HepG2 (cell line): ENCODE results near the gene FCN1. TPM values are rescaled to one million over a fixed set of nuclear protein-coding genes. Genes with fewer than 3 reads are reported as not detected.

Experiments used
- ATAC-seq: fragments of 200-7000 bp; cut with Tn5 transposase; 3 replicates; pipeline ENCODE4 v1.9.1; 2020; ENCODE audit warnings: mild to moderate bottlenecking, moderate library complexity
- BruUV-seq: library from RNA; stranded (reverse); fragments of 400-500 nt; replicated peaks from 2 replicates; lab custom pipeline; 2021; lab: Mats Ljungman, UMichigan
- CTCF ChIA-PET: fragments of 300-600 bp; formaldehyde crosslinking; extraction: SDS; loops from one replicate; lab custom pipeline; 2021; ENCODE audit warnings: low total read pairs, inconsistent platforms, low intra/inter-chr PET ratio; lab: Yijun Ruan, JAX
- POLR2A ChIA-PET: fragments of 350-600 bp; sonication (Branson Sonifier 250); formaldehyde crosslinking; loops from one replicate; lab custom pipeline; 2020; ENCODE audit warnings: antibody characterized with exemption, inconsistent platforms; lab: Yijun Ruan, JAX
- DNase-seq: peaks from one replicate; pipeline ENCODE4 v3.0.0-alpha.2; 2015; ENCODE audit warnings: low spot score
- FAIRE-seq: peaks from 3 replicates; lab custom pipeline; 2011; peaks lifted over from hg19 to GRCh38; lab: Jason Lieb, UNC
- H2AFZ ChIP-seq: one replicate; pipeline ENCODE4 v1.6.1; 2011; ENCODE audit warnings: low read length, inconsistent platforms
- H3K27ac ChIP-seq: fragments of 300-600 bp; 3 replicates; pipeline ENCODE4 v1.8.0; 2011; ENCODE audit warnings: mixed run types, mild to moderate bottlenecking, mixed read lengths, low read length, inconsistent platforms; ENCODE audit not compliant: insufficient read depth; ENCODE audit errors: extremely low read length
- H3K27me3 ChIP-seq, 2 experiments: fragments of 200-600 bp in 1 of 2; 2 replicates in 1 of 2; 3 replicates in 1 of 2; pipeline versions ENCODE4 v1.6.0 to v1.8.0; 2011; ENCODE audit warnings: low read length in 2 of 2, mild to moderate bottlenecking in 2 of 2, moderate library complexity in 2 of 2, inconsistent platforms in 1 of 2; ENCODE audit not compliant: insufficient read depth in 2 of 2, control insufficient read depth in 1 of 2
- H3K36me3 ChIP-seq, 2 experiments: fragments of 200-600 bp in 1 of 2; replicated peaks in 1 of 2; 2 replicates in 1 of 2; 3 replicates in 1 of 2; pipeline versions ENCODE4 v1.5.1 to v1.8.0; 2011; ENCODE audit warnings: low read length in 2 of 2, inconsistent platforms in 1 of 2; ENCODE audit not compliant: insufficient read depth in 2 of 2, control insufficient read depth in 1 of 2
- H3K4me1 ChIP-seq: 2 replicates; pipeline ENCODE4 v1.5.1; 2012; ENCODE audit warnings: low read length, inconsistent platforms; ENCODE audit not compliant: insufficient read depth
- H3K4me2 ChIP-seq: 2 replicates; pipeline ENCODE4 v1.6.0; 2011; ENCODE audit warnings: low read depth, low read length, inconsistent platforms
- H3K4me3 ChIP-seq, 3 experiments: fragments of 200-600 bp in 1 of 3; sonication (generic), shearing (Covaris generic) in 1 of 3; replicated peaks in 1 of 3; 2 replicates each; pipeline ENCODE4 v1.5.1; 2011 to 2016; ENCODE audit warnings: low read length in 3 of 3, inconsistent platforms in 2 of 3, low read depth in 2 of 3, mild to moderate bottlenecking in 2 of 3, control low read depth in 1 of 3, mixed read lengths in 1 of 3; ENCODE audit not compliant: insufficient read depth in 1 of 3
- H3K79me2 ChIP-seq: one replicate; pipeline ENCODE4 v1.6.1; 2011; ENCODE audit warnings: low read length, inconsistent platforms; ENCODE audit not compliant: insufficient read depth
- H3K9ac ChIP-seq: 2 replicates; pipeline ENCODE4 v1.6.0; 2011; ENCODE audit warnings: mild to moderate bottlenecking, low read depth, low read length, inconsistent platforms; ENCODE audit not compliant: insufficient read depth
- H3K9me3 ChIP-seq: 2 replicates; pipeline ENCODE4 v1.5.1; 2012; ENCODE audit warnings: mild to moderate bottlenecking, low read length
- H4K20me1 ChIP-seq: 2 replicates; pipeline ENCODE4 v1.6.0; 2011; ENCODE audit warnings: inconsistent platforms, mild to moderate bottlenecking, low read length, moderate library complexity; ENCODE audit not compliant: insufficient read depth
- RBM22 ChIP-seq: fragments of 200-400 bp; formaldehyde crosslinking; optimal IDR thresholded peaks from 2 replicates; pipeline ENCODE3; 2017; ENCODE audit warnings: mild to moderate bottlenecking, low read length, moderate library complexity
- TCF7L2 ChIP-seq: IDR thresholded peaks from 2 replicates; pipeline ENCODE4 v1.6.1; 2011; ENCODE audit warnings: mild to moderate bottlenecking, low read depth, low read length, moderate library complexity
- ZFP1 ChIP-seq: IDR thresholded peaks from 2 replicates; pipeline ENCODE4 v1.6.1; 2016
- ZFP90 ChIP-seq: sonication (generic); formaldehyde crosslinking; IDR thresholded peaks from 2 replicates; pipeline ENCODE4 v1.8.0; 2022; ENCODE audit warnings: missing genetic modification reagents, mild to moderate bottlenecking, inconsistent platforms, borderline replicate concordance
- ZNF225 ChIP-seq: sonication (generic); formaldehyde crosslinking; IDR thresholded peaks from 2 replicates; pipeline ENCODE4 v1.4.0; 2020; ENCODE audit warnings: mild to moderate bottlenecking, missing genetic modification reagents
- ZNF264 ChIP-seq: sonication (generic); formaldehyde crosslinking; IDR thresholded peaks from 2 replicates; pipeline ENCODE4 v1.4.0; 2020; ENCODE audit warnings: missing genetic modification reagents
- ZNF557 ChIP-seq: sonication (generic); formaldehyde crosslinking; IDR thresholded peaks from 2 replicates; pipeline ENCODE4 v1.4.0; 2020; ENCODE audit warnings: missing genetic modification reagents
- ZNF678 ChIP-seq: sonication (generic); formaldehyde crosslinking; IDR thresholded peaks from 2 replicates; pipeline ENCODE4 v1.4.0; 2020; ENCODE audit warnings: mild to moderate bottlenecking, missing genetic modification reagents
- WGBS: methylation state at CpG from one replicate; pipeline ENCODE4 v1.1.6; 2017; ENCODE audit warnings: low lambda C conversion rate; 5-methylcytosine and 5-hydroxymethylcytosine counted together
- in situ Hi-C: cut with HindIII; loops from 2 replicates; pipeline ENCODE4 v1.10.0; 2017; ENCODE audit warnings: low pct_unique_long_range_greater_than_20kb; ENCODE audit not compliant: extremely low pct_ligation_motif_present
- intact Hi-C: fragments of 100-400 bp; cut with micrococcal nuclease; formaldehyde crosslinking; loops from one replicate; pipeline ENCODE4 v1.10.0; 2022; ENCODE audit not compliant: unreplicated experiment
- polyA plus RNA-seq, 8 experiments: library from polyadenylated mRNA; depleted of rRNA in 3 of 8; stranded (reverse) in 7 of 8; unstranded in 1 of 8; fragments of >200 nt; fragmentation: Illumina TruSeq in 4 of 8; extraction: Trizol in 4 of 8; gene quantifications; 2 replicates each; pipeline versions ENCODE4 v1.2.1 to v1.2.3, GENCODE V29; 2011 to 2016; ENCODE audit warnings: low read depth in 4 of 8, missing spikeins in 1 of 8, mixed read lengths in 1 of 8; ENCODE audit not compliant: insufficient read depth in 1 of 8
- total RNA-seq, 5 experiments: library from RNA; depleted of rRNA; stranded (reverse); fragments of >200 nt; fragmentation: Illumina TruSeq; extraction: Trizol; gene quantifications; 2 replicates each; pipeline ENCODE4 v1.2.3, GENCODE V29; 2016; ENCODE audit warnings: low read depth in 1 of 5
- TF ChIP-seq, protein P1 (sequence below), 2 experiments: sonication (generic) in 1 of 2; formaldehyde crosslinking in 1 of 2; IDR thresholded peaks; 2 replicates each; pipeline versions ENCODE4 v1.4.0 to v1.6.1; 2016 to 2020; ENCODE audit warnings: borderline replicate concordance in 1 of 2, low read depth in 1 of 2, mild to moderate bottlenecking in 1 of 2, missing genetic modification reagents in 1 of 2
- TF ChIP-seq, protein P2 (sequence below): sonication (generic); formaldehyde crosslinking; IDR thresholded peaks from 2 replicates; pipeline ENCODE4 v1.4.0; 2020; ENCODE audit warnings: missing genetic modification reagents, mild to moderate bottlenecking, borderline replicate concordance

FCN1 gene
- total and polyA plus RNA-seq, 2 of the 13 experiments (the other 11 are each of a cell fraction or from before 2014, with no cell fraction given) = not detected

DNA sequence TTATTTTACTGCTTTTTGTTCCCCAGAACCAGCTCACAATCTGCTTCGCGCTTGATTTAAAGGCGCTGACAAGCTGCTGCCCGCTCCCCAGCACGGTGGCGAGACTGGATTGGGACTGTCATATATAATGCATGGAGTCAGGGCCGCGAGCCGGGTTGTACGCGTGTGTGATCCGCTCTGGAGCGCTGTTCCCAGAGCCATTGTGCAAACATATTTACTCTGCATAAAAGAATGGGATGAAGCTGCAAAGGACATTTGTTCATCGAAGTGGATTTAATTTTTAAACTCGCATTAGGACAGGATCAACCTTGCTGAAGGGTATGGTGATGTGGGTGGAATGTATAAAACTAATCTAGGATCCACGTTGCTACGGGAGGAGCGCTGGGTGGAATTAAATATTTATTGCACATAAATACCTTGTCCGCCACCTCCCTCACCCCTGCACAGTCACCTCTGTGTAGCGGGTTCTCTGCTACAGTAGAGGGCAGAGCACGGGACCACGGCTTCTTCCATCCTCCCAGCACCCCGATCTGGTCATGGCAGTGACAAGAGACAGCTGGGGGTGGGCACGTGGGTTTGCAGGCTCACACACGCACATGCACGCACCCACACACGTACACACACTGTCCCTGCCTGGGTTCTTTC lies 18.1 kb upstream of the FCN1 start:
- intact Hi-C loops = no loop called here
- WGBS = 33% methylated on average over 20 of the region's 27 CpGs
- TF ChIP-seq ZNF678 (no peak), ZFP1 (CRISPR knock-in tag) (no peak), ZFP90 (CRISPR knock-in tag) (no peak), TCF7L2 (no peak), ZNF264 (CRISPR knock-in tag) (no peak), ZNF557 (CRISPR knock-in tag) (no peak), ZNF225 (no peak), RBM22 (no peak)
- TF ChIP-seq, protein P1, sequence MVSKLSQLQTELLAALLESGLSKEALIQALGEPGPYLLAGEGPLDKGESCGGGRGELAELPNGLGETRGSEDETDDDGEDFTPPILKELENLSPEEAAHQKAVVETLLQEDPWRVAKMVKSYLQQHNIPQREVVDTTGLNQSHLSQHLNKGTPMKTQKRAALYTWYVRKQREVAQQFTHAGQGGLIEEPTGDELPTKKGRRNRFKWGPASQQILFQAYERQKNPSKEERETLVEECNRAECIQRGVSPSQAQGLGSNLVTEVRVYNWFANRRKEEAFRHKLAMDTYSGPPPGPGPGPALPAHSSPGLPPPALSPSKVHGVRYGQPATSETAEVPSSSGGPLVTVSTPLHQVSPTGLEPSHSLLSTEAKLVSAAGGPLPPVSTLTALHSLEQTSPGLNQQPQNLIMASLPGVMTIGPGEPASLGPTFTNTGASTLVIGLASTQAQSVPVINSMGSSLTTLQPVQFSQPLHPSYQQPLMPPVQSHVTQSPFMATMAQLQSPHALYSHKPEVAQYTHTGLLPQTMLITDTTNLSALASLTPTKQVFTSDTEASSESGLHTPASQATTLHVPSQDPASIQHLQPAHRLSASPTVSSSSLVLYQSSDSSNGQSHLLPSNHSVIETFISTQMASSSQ (IDR thresholded peaks at IDR 0.05; ENCODE audit: low read depth) = no peak
- TF ChIP-seq, protein P1 (CRISPR knock-in tag; IDR thresholded peaks at IDR 0.05; ENCODE audit: borderline replicate concordance) = no peak
- TF ChIP-seq, protein P2, sequence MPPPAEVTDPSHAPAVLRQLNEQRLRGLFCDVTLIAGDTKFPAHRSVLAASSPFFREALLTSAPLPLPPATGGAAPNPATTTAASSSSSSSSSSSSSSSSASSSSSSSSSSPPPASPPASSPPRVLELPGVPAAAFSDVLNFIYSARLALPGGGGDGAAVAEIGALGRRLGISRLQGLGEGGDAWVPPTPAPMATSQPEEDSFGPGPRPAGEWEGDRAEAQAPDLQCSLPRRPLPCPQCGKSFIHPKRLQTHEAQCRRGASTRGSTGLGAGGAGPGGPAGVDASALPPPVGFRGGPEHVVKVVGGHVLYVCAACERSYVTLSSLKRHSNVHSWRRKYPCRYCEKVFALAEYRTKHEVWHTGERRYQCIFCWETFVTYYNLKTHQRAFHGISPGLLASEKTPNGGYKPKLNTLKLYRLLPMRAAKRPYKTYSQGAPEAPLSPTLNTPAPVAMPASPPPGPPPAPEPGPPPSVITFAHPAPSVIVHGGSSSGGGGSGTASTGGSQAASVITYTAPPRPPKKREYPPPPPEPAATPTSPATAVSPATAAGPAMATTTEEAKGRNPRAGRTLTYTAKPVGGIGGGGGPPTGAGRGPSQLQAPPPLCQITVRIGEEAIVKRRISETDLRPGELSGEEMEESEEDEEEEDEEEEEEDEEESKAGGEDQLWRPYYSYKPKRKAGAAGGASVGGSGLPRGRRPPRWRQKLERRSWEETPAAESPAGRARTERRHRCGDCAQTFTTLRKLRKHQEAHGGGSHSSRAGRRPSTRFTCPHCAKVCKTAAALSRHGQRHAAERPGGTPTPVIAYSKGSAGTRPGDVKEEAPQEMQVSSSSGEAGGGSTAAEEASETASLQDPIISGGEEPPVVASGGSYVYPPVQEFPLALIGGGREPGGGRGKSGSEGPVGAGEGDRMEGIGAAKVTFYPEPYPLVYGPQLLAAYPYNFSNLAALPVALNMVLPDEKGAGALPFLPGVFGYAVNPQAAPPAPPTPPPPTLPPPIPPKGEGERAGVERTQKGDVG (CRISPR knock-in tag) = no peak
- no peaks in the 10 kb centered on the region for H3K36me3 ChIP-seq
- ATAC-seq = no peak
- no peaks in the 10 kb centered on the region for H3K79me2 ChIP-seq
- no peak for DNase-seq
- ChIA-PET POLR2A (no interaction called here), CTCF (no interaction called here)
- H3K27ac ChIP-seq = no peak overlapping the region
- in situ Hi-C loops = no loop called here
- H3K9me3 ChIP-seq = no peaks in the 10 kb centered on the region
- no peak for FAIRE-seq
- H3K4me2 ChIP-seq = no peak overlapping the region
- 0 out of 2 replicates have a peak, but pooled peaks cover under 1% of the 10 kb centered on the region for H4K20me1 ChIP-seq
- H2AFZ ChIP-seq = no peak overlapping the region
- peaks cover 16 to 89% of the 10 kb centered on the region in 2 experiments for H3K27me3 ChIP-seq
- no peak overlapping the region for H3K4me3 ChIP-seq
- H3K9ac ChIP-seq = no peak overlapping the region
- H3K4me1 ChIP-seq = no peaks in the 10 kb centered on the region
- no TSS peak for BruUV-seq
